DOHH2 (cell line): ENCODE results near the gene PAX2.

Source experiments
- EZH2phosphoT487 ChIP-seq: fragments of 200-600 bp; sonication (generic); IDR thresholded peaks from 2 replicates; pipeline ENCODE4 v1.6.1; 2017; ENCODE audit warnings: borderline replicate concordance, mild to moderate bottlenecking, antibody characterized with exemption, low read length, moderate library complexity, mixed read lengths
- TF ChIP-seq, protein P1 (sequence below): fragments of 200-600 bp; sonication (generic); IDR thresholded peaks from one replicate; pipeline ENCODE4 v1.5.1; 2014; ENCODE audit warnings: antibody characterized with exemption, mild to moderate bottlenecking, low read depth, low read length; ENCODE audit not compliant: poor library complexity, severe bottlenecking

DNA sequence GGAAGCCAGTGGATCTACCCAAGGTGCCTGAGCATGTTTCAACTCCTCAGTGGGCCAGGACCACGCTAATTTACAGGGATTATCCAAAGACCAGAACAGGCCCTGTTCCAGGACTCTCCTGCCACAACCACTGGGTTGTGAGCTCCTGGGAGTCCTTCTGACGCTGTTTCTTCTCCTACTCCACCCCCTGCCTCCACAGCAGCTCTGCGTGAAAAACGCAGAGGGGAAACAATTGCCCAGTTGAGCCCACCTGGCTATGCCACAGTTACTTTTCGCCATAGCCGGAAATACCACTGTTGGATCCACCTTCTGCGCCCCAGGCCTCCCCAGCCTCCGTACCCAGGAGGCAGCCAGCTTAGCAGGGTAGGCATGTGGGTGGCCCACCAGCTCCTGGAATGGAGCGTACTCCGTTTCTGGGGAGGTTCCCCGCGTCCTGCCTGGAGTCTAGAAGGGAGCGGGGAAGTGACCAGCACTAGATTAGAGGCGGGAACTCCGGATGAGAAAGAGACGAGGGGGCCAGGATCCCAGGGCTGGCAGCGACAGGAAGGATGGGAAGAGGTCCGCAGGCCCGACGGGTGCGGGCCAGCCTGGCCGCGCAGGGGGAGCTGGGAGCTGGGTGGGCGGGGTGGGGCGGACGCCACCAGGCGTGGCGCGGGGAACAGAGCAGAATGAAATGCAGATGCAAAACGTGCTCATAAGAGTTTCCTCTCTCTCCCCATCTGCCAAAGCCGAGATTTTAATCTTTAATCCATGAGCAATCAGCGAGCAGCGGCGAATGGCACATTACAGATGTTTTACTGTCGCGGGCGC, 32.1 kb upstream of the PAX2 start:
- TF ChIP-seq, protein P1, sequence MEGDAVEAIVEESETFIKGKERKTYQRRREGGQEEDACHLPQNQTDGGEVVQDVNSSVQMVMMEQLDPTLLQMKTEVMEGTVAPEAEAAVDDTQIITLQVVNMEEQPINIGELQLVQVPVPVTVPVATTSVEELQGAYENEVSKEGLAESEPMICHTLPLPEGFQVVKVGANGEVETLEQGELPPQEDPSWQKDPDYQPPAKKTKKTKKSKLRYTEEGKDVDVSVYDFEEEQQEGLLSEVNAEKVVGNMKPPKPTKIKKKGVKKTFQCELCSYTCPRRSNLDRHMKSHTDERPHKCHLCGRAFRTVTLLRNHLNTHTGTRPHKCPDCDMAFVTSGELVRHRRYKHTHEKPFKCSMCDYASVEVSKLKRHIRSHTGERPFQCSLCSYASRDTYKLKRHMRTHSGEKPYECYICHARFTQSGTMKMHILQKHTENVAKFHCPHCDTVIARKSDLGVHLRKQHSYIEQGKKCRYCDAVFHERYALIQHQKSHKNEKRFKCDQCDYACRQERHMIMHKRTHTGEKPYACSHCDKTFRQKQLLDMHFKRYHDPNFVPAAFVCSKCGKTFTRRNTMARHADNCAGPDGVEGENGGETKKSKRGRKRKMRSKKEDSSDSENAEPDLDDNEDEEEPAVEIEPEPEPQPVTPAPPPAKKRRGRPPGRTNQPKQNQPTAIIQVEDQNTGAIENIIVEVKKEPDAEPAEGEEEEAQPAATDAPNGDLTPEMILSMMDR, result no peak
- no peak for TF ChIP-seq EZH2phosphoT487
